Right atrium auricular region (tissue), 2 donors: ENCODE measurements around the gene IFTAP. TPM values are rescaled to one million over a fixed set of nuclear protein-coding genes. Genes with fewer than 3 reads are reported as not detected.

Experiments used
- DNase-seq: peaks from one replicate; pipeline ENCODE4 v3.0.0-alpha.2; 2019; ENCODE audit warnings: low spot score
- H3K27ac ChIP-seq, 2 donors: fragments of 200-600 bp; sonication (generic); 1 replicate in 1 of 2; 2 replicates in 1 of 2; pipeline ENCODE4 v1.5.1; 2016 to 2019
- H3K27me3 ChIP-seq, 2 donors: fragments of 200-600 bp; sonication (generic); one replicate each; pipeline versions ENCODE4 v1.5.1 to v1.6.0; 2017 to 2019
- H3K36me3 ChIP-seq: fragments of 200-600 bp; sonication (generic); one replicate; pipeline ENCODE4 v1.5.1; 2016
- H3K4me1 ChIP-seq, 2 donors: fragments of 200-600 bp; sonication (generic); one replicate each; pipeline versions ENCODE4 v1.5.1 to v1.6.0; 2017 to 2019
- H3K4me3 ChIP-seq, 2 donors: fragments of 200-600 bp; sonication (generic); 1 replicate in 1 of 2; 2 replicates in 1 of 2; pipeline ENCODE4 v1.5.1; 2017 to 2019; ENCODE audit warnings: mild to moderate bottlenecking in 1 of 2, moderate library complexity in 1 of 2
- H3K9me3 ChIP-seq, 2 donors: fragments of 200-600 bp; sonication (generic); one replicate each; pipeline ENCODE4 v1.5.1; 2019
- total RNA-seq, 2 donors: library from RNA; depleted of rRNA; stranded (reverse); fragments of >200 nt; gene quantifications; one replicate each; pipeline ENCODE4 v1.1.0, GENCODE V29; 2016
- TF ChIP-seq, protein P1 (sequence below), 2 donors: fragments of 200-600 bp; sonication (generic); IDR thresholded peaks; one replicate each; pipeline ENCODE4 v1.5.1; 2019; ENCODE audit warnings: antibody characterized with exemption in 2 of 2

Gene IFTAP
- total RNA-seq, 2 donors from 2014 or later, result 37.7 to 47.9 TPM

GRCh38 chr11:36600180-36600579 lies 5.9 kb downstream of the IFTAP start:
- TF ChIP-seq, protein P1, sequence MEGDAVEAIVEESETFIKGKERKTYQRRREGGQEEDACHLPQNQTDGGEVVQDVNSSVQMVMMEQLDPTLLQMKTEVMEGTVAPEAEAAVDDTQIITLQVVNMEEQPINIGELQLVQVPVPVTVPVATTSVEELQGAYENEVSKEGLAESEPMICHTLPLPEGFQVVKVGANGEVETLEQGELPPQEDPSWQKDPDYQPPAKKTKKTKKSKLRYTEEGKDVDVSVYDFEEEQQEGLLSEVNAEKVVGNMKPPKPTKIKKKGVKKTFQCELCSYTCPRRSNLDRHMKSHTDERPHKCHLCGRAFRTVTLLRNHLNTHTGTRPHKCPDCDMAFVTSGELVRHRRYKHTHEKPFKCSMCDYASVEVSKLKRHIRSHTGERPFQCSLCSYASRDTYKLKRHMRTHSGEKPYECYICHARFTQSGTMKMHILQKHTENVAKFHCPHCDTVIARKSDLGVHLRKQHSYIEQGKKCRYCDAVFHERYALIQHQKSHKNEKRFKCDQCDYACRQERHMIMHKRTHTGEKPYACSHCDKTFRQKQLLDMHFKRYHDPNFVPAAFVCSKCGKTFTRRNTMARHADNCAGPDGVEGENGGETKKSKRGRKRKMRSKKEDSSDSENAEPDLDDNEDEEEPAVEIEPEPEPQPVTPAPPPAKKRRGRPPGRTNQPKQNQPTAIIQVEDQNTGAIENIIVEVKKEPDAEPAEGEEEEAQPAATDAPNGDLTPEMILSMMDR (IDR thresholded peaks at IDR 0.05), result no peak
- Histone ChIP-seq H3K4me1 (peaks cover 0 to 7% of the 10 kb centered on the region in 2 donors), H3K36me3 (no peaks in the 10 kb centered on the region), H3K27ac (no peak overlapping the region), H3K4me3 (no peak overlapping the region), H3K27me3 (no peaks in the 10 kb centered on the region), H3K9me3 (no peaks in the 10 kb centered on the region)
- DNase-seq, result no peak

GRCh38 chr11:36601155-36601554 lies 6.9 kb downstream of the IFTAP start:
- no peak overlapping the region for H3K4me3 ChIP-seq

GRCh38 chr11:36602135-36602534 lies 7.8 kb downstream of the IFTAP start:
- Histone ChIP-seq H3K27me3 (no peaks in the 10 kb centered on the region), H3K36me3 (no peaks in the 10 kb centered on the region), H3K4me3 (no peak overlapping the region), H3K27ac (no peak overlapping the region), H3K9me3 (no peaks in the 10 kb centered on the region), H3K4me1 (no peaks in the 10 kb centered on the region)
- no peak for DNase-seq
- TF ChIP-seq, protein P1 (IDR thresholded peaks at IDR 0.05), result no peak

More at GRCh38 chr11:36601155-36601554, 6.9 kb downstream of the IFTAP start:
- H3K4me1 ChIP-seq, result no peaks in the 10 kb centered on the region
- no peaks in the 10 kb centered on the region for H3K36me3 ChIP-seq
- TF ChIP-seq, protein P1 (IDR thresholded peaks at IDR 0.05), result no peak
- H3K9me3 ChIP-seq, result no peaks in the 10 kb centered on the region
- H3K27ac ChIP-seq, result no peak overlapping the region
- no peak for DNase-seq
- H3K27me3 ChIP-seq, result no peaks in the 10 kb centered on the region

- Histone ChIP-seq H3K36me3 (no peaks in the 10 kb centered on the region), H3K4me3 (no peak overlapping the region), H3K9me3 (no peaks in the 10 kb centered on the region), H3K27me3 (no peaks in the 10 kb centered on the region), H3K27ac (no peak overlapping the region), H3K4me1 (no peaks in the 10 kb centered on the region)
- TF ChIP-seq, protein P1 (IDR thresholded peaks at IDR 0.05), result no peak
- no peak for DNase-seq
Measured at GRCh38 chr11:36605221-36606216, 11.2 kb downstream of the IFTAP start.

DNA sequence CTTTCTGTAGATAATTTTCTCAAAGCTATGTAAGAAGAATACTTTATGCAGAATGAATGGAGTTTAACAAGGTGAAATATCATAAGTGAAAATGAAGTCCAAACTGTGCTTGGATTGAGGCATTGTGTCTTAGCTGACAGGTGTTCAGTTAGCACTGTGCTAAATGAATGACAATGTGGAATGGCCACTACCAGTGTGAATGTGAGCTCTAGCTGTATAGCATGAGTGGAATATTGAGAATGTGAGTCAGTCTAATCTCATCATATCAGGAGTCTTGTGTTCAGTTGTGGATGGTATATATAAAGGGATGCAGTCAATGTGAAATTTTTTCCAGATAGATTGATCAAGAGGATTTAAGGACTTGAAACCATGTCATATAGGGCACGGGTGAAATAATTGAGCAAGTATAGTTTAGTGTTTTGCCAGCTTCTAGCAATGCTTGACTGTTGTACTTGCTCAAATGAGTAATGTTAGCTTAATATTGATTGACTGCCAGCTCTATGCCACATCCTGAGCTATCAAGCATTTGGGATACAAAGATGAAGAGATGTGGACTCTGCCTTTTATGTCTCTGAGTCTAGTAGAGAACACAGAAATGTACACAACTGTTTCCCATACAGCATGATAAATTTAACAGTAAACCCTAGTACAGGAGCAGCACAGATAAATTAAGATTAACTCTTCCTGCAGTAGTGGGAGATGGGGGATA lies 14.3 kb downstream of the IFTAP start:
- Histone ChIP-seq H3K4me3 (no peak overlapping the region), H3K27ac (no peak overlapping the region), H3K9me3 (no peaks in the 10 kb centered on the region), H3K4me1 (no peaks in the 10 kb centered on the region), H3K27me3 (no peaks in the 10 kb centered on the region), H3K36me3 (no peaks in the 10 kb centered on the region)
- TF ChIP-seq, protein P1 (IDR thresholded peaks at IDR 0.05), result no peak
- no peak for DNase-seq
